Natural killer cell treated with Interleukin-12 subunit alpha and Interleukin-12 subunit beta and Interleukin-15 and Interleukin-18, amount 100 ng/mL, for 72 hours (primary cell): Measurements from ENCODE around the gene EMC6. TPM values are rescaled to one million over a fixed set of nuclear protein-coding genes. Genes with fewer than 3 reads are reported as not detected.
"Not testable (repeated sequence)": the region's sequence is repeated elsewhere in the genome, so short reads cannot be mapped to it uniquely, and the experiment has no call there.

Source experiments
- ATAC-seq, 2 donors: fragments of 150-1000 bp; cut with Tn5 transposase in 1 of 2; sonication (Bioruptor Pico), chemical (Tn5 transposase) in 1 of 2; 2 replicates each; pipeline ENCODE4 v1.10.0; 2021
- DNase-seq: peaks from one replicate; pipeline ENCODE4 v3.0.0; 2022; ENCODE audit warnings: low spot score
- H3K27ac Mint-ChIP-seq, 2 donors: 1 replicate in 1 of 2; 2 replicates in 1 of 2; pipeline ENCODE4 v1.8.0; 2022; ENCODE audit warnings: mixed read lengths in 2 of 2, mild to moderate bottlenecking in 1 of 2, moderate library complexity in 1 of 2
- H3K27me3 Mint-ChIP-seq, 2 donors: 1 replicate in 1 of 2; 2 replicates in 1 of 2; pipeline ENCODE4 v1.8.0; 2022; ENCODE audit warnings: mixed read lengths in 2 of 2
- H3K36me3 Mint-ChIP-seq: one replicate; pipeline ENCODE4 v1.8.0; 2022; ENCODE audit warnings: mixed read lengths
- H3K4me1 Mint-ChIP-seq, 2 donors: 1 replicate in 1 of 2; 2 replicates in 1 of 2; pipeline ENCODE4 v1.8.0; 2022; ENCODE audit warnings: low read depth in 2 of 2, mixed read lengths in 2 of 2, mild to moderate bottlenecking in 1 of 2
- H3K4me3 Mint-ChIP-seq: one replicate; pipeline ENCODE4 v1.8.0; 2022; ENCODE audit warnings: mixed read lengths
- H3K9me3 Mint-ChIP-seq: 2 replicates; pipeline ENCODE4 v1.8.0; 2022; ENCODE audit warnings: mixed read lengths
- total RNA-seq, 2 donors: library from RNA; stranded (reverse); gene quantifications; one replicate each; pipeline ENCODE4 v1.2.3, GENCODE V29; 2022

EMC6 gene
- total RNA-seq, 2 donors from 2014 or later, result 43.7 to 56.2 TPM

GRCh38 chr17:3693829-3694231, 25.2 kb downstream of the EMC6 start:
- ATAC-seq, result peak; percentile 82 to 85
- Mint-ChIP-seq H3K27ac (peak overlapping the region; percentile 90 to 92), H3K36me3 (peaks cover 30% of the 10 kb centered on the region), H3K4me3 (peak overlapping the region; percentile 95), H3K27me3 (no peaks in the 10 kb centered on the region), H3K4me1 (peaks cover 33 to 47% of the 10 kb centered on the region in 2 donors), H3K9me3 (no peaks in the 10 kb centered on the region)
- DNase-seq, result peak; percentile 94

- ATAC-seq (peak; percentile 1 to 4), DNase-seq (no peak)
- Mint-ChIP-seq H3K27ac (peak overlapping the region; percentile 90 to 93), H3K4me3 (peak overlapping the region; percentile 95), H3K4me1 (peaks cover 34 to 47% of the 10 kb centered on the region in 2 donors), H3K27me3 (no peaks in the 10 kb centered on the region), H3K9me3 (no peaks in the 10 kb centered on the region), H3K36me3 (peaks cover 31% of the 10 kb centered on the region)
These were observed 26.6 kb downstream of the EMC6 start for GRCh38 chr17:3695129-3695722.

- H3K36me3 Mint-ChIP-seq, result peaks cover 34% of the 10 kb centered on the region
- H3K27me3 Mint-ChIP-seq, result no peaks in the 10 kb centered on the region
- DNase-seq (peak; percentile 91), ATAC-seq (peak; percentile 80 to 85)
- H3K27ac Mint-ChIP-seq, result peak within 1 kb of the TSS; percentile 90 to 93
- no peaks in the 10 kb centered on the region for H3K9me3 Mint-ChIP-seq
- peak within 1 kb of the TSS; percentile 95 for H3K4me3 Mint-ChIP-seq
- peaks cover 33 to 48% of the 10 kb centered on the region in 2 donors for H3K4me1 Mint-ChIP-seq
These were observed 27.3 kb downstream of the EMC6 start, which contains the start of gene P2RX5 for GRCh38 chr17:3695723-3696411. P2RX5 (minus strand) TSS chr17:3696155; CDS start chr17:3696005, 150 bp downstream.

GRCh38 chr17:3697103-3697476, 28.5 kb downstream of the EMC6 start:
- no peak for ATAC-seq
- Mint-ChIP-seq H3K4me3 (peak overlapping the region; percentile 63), H3K36me3 (peaks cover 34% of the 10 kb centered on the region), H3K27ac (peak overlapping the region; percentile 64 to 93), H3K27me3 (no peaks in the 10 kb centered on the region), H3K9me3 (no peaks in the 10 kb centered on the region), H3K4me1 (peaks cover 34 to 46% of the 10 kb centered on the region in 2 donors)
- DNase-seq, result no peak

GRCh38 chr17:3698139-3698538, 29.5 kb downstream of the EMC6 start:
- Mint-ChIP-seq H3K4me3 (peak overlapping the region; percentile 63), H3K27ac (peak overlapping the region; percentile 64 to 93), H3K27me3 (no peaks in the 10 kb centered on the region), H3K4me1 (peaks cover 43 to 48% of the 10 kb centered on the region in 2 donors), H3K9me3 (peaks cover 3% of the 10 kb centered on the region), H3K36me3 (peaks cover 36% of the 10 kb centered on the region)
- peak; percentile 29 for DNase-seq
- ATAC-seq, result no peak

GRCh38 chr17:3699951-3700350, 31.3 kb downstream of the EMC6 start:
- no peak for DNase-seq
- Mint-ChIP-seq H3K36me3 (peaks cover 23% of the 10 kb centered on the region), H3K27me3 (no peaks in the 10 kb centered on the region), H3K9me3 (peaks cover 3% of the 10 kb centered on the region), H3K4me1 (peaks cover 49 to 53% of the 10 kb centered on the region in 2 donors), H3K27ac (peak overlapping the region; percentile 66 to 93), H3K4me3 (peak overlapping the region; percentile 48)
- ATAC-seq, result no peak

- peak overlapping the region; percentile 48 for H3K4me3 Mint-ChIP-seq
- not testable (repeated sequence) for H3K9me3 Mint-ChIP-seq, H3K27me3 Mint-ChIP-seq, DNase-seq, ATAC-seq
- H3K27ac Mint-ChIP-seq, result peak overlapping the region; percentile 86 to 93
- peaks cover 26% of the 10 kb centered on the region for H3K36me3 Mint-ChIP-seq
- H3K4me1 Mint-ChIP-seq, result peaks cover 52 to 67% of the 10 kb centered on the region in 2 donors
These were observed 33.5 kb downstream of the EMC6 start for GRCh38 chr17:3702041-3702539.

GRCh38 chr17:3704931-3705717, 36.5 kb downstream of the EMC6 start:
- peaks cover 3% of the 10 kb centered on the region for H3K9me3 Mint-ChIP-seq
- peaks cover 20% of the 10 kb centered on the region for H3K36me3 Mint-ChIP-seq
- H3K27me3 Mint-ChIP-seq, result no peaks in the 10 kb centered on the region
- peaks cover 55 to 67% of the 10 kb centered on the region in 2 donors for H3K4me1 Mint-ChIP-seq
- peak overlapping the region; percentile 86 to 93 for H3K27ac Mint-ChIP-seq
- H3K4me3 Mint-ChIP-seq, result peak overlapping the region; percentile 77
- ATAC-seq (peak; percentile 73 to 81), DNase-seq (peak; percentile 85)

- H3K27me3 Mint-ChIP-seq, H3K9me3 Mint-ChIP-seq, ATAC-seq, DNase-seq: not testable (repeated sequence)
- H3K4me3 Mint-ChIP-seq, result peak overlapping the region; percentile 77
- H3K36me3 Mint-ChIP-seq, result peaks cover 20% of the 10 kb centered on the region
- H3K27ac Mint-ChIP-seq, result peak overlapping the region; percentile 86 to 93
- H3K4me1 Mint-ChIP-seq, result peaks cover 55 to 68% of the 10 kb centered on the region in 2 donors
These were observed 37.0 kb downstream of the EMC6 start for GRCh38 chr17:3705718-3705984.

GRCh38 chr17:3708366-3708765, 39.8 kb downstream of the EMC6 start:
- Mint-ChIP-seq H3K27me3 (no peaks in the 10 kb centered on the region), H3K36me3 (peaks cover 18% of the 10 kb centered on the region), H3K4me3 (peak overlapping the region; percentile 65), H3K4me1 (peaks cover 60 to 71% of the 10 kb centered on the region in 2 donors), H3K27ac (peak overlapping the region; percentile 90 to 96), H3K9me3 (no peaks in the 10 kb centered on the region)
- ATAC-seq (no peak), DNase-seq (no peak)

GRCh38 chr17:3710951-3711383, 42.4 kb downstream of the EMC6 start:
- peak; percentile 92 for DNase-seq
- Mint-ChIP-seq H3K4me1 (peaks cover 49 to 58% of the 10 kb centered on the region in 2 donors), H3K27ac (peak overlapping the region; percentile 90 to 96), H3K9me3 (no peaks in the 10 kb centered on the region), H3K27me3 (no peaks in the 10 kb centered on the region), H3K4me3 (peak overlapping the region; percentile 82), H3K36me3 (peaks cover 24% of the 10 kb centered on the region)
- peak; percentile 95 for ATAC-seq

- ATAC-seq, result peak; percentile 72
- peak overlapping the region; percentile 68 for H3K4me3 Mint-ChIP-seq
These were observed 44.3 kb downstream of the EMC6 start for GRCh38 chr17:3712811-3713463.

GRCh38 chr17:3715296-3715695, 46.7 kb downstream of the EMC6 start:
- Mint-ChIP-seq H3K27ac (peak overlapping the region; percentile 80 to 90), H3K4me3 (peak overlapping the region; percentile 61), H3K4me1 (peaks cover 64 to 68% of the 10 kb centered on the region in 2 donors), H3K36me3 (peaks cover 57% of the 10 kb centered on the region), H3K27me3 (no peaks in the 10 kb centered on the region), H3K9me3 (no peaks in the 10 kb centered on the region)
- ATAC-seq (no peak), DNase-seq (no peak)

More at GRCh38 chr17:3712811-3713463, 44.3 kb downstream of the EMC6 start:
- H3K36me3 Mint-ChIP-seq, result peaks cover 42% of the 10 kb centered on the region
- peaks cover 65% of the 10 kb centered on the region in 2 donors for H3K4me1 Mint-ChIP-seq
- peak; percentile 87 for DNase-seq
- peak overlapping the region; percentile 90 to 96 for H3K27ac Mint-ChIP-seq
- H3K9me3 Mint-ChIP-seq, result no peaks in the 10 kb centered on the region
- H3K27me3 Mint-ChIP-seq, result no peaks in the 10 kb centered on the region
